NCI-H1694 (cell line): ENCODE data around the gene MBP.
"Not testable (repeated sequence)": the region's sequence is repeated elsewhere in the genome, so short reads cannot be mapped to it uniquely, and the experiment has no call there.

Experiments used
- DNase-seq: peaks from one replicate; lab custom pipeline; 2025; lab: John Stamatoyannopoulos, UW

Gene MBP

DNA sequence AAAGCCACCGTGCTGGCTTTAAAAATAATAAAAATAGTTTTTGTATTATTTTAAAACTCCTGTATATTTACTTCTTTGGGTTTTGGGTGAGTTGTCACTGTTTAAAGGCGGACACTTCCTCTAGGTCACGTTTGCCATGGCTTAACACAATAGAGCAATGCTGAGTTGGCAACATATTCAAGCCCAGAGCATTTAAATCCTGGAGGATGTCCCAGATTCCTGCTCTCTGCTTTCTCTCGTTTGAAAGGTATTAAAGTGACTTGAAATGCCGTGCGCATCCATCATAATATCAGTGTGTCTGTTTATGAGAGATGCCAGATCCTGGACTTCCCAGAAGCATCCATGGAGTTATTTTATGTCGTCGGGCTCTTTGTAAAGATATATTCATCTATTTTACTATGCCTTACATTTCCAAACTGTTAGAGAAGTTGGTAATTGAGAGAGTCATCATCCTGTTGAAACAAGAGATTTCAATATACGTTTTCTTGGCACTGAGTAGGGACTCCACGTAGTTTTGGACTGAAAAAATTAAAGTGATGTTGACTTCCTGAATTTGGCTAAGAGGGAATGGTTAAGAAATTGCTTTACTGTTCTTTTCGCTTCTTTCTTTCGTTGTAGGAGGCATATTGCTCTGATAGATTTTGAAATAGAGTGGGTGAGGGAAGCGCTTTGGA lies 159.6 kb downstream of the MBP start:
- DNase-seq, result no peak

DNA sequence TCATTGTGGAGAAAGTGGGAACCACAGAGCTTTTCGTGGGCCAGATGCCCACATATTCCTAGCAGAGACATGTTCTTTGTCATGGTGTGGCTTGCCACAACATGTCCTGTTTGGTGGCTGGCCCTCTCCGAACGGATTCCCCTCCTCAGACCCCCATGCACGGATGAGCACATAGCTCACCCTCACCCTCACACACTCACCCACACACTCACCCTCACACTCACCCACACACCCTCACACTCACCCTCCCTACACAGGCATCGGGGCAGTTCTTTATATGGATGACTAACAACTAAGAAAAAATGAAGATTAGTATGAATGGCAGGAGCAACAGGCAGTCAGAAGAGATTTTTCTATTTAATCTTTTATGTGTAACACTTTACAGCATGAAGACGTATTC lies 160.3 kb downstream of the MBP start:
- no peak for DNase-seq

DNA sequence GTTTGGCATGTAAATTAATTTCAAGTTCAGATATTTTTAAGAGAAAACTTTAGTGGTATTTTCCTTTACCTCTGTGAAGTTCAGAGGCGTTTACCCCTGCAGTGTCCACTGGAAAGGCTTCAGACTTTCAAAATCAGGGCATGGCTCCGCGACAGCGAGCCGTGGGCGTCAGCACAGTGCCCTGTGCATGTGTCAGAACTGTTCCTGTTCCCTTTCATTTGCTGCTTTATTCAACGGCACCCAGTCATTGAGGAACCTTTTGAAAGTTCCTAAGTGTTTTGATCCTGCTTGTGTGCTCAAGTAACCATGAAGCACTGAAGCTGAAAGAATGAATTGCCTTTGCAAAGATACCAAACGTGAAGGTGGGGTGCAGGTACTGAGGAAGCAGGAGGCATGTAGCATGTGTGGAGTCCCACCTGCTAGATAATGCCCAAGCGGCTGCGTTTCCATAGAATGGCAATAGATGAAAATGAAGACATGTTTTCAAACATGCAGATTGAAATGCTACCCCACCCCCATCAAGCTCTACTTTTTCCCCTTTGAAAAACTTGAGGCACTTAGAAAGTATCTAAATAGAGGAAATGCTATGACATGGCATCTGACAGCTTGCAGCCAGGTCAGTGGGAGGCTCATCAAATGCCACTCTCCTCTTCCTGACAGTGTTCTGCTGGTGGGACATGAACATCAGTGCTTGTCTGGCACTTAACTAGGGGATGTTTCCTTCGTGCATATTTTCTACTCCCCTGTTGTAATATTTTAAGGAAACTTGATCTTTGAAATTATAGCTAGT lies 161.6 kb downstream of the MBP start:
- no peak for DNase-seq

DNA sequence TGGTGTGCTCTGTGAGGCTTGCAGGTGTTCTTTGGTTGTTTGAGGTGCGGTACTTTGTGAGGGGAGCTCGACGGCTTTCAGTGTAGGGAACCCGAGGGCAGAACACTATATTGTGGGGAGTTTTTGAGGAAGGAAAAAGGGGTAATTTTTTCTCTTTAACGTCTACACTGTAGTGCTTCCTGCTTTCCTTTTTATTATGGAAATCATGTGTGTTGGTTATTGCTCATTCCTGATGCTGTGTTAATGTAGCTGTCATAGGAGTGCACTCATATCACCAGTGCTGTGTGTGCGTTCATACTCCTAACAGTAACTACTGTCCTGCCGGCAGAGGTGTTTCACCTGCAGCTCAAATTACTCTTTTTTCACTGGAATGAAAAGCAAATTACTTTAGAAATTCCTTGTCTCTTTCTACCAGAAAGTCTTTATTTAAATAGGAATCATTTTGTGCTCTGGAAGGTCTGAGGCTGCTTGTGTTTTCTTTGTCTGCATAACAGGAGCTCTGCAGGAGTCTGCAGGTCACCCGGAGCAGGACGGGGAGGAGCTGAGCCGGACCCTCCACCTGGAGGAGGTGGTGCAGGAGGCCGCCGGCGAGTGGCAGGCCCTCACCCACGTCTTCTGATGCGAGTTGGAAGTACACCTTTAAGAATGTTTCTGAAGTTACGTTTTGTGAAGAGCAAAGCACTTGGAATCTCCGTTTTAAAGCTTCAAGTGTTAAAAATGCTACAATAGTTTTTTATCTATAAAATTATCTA lies 164.7 kb downstream of the MBP start:
- DNase-seq, result no peak

DNA sequence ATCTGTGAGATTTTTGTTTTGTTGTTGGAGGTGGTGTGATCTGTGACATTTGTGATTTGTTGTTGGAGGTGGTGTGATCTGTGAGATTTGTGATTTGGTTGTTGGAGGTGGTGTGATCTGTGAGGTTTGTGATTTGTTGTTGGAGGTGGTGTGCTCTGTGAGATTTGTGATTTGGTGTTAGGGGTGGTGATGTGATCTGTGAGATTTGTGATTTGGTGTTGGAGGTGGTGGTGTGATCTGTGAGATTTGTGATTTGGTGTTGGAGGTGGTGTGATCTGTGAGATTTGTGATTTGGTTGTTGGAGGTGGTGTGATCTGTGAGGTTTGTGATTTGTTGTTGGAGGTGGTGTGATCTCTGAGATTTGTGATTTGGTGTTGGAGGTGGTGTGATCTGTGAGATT lies 165.3 kb downstream of the MBP start:
- not testable (repeated sequence) for DNase-seq

DNA sequence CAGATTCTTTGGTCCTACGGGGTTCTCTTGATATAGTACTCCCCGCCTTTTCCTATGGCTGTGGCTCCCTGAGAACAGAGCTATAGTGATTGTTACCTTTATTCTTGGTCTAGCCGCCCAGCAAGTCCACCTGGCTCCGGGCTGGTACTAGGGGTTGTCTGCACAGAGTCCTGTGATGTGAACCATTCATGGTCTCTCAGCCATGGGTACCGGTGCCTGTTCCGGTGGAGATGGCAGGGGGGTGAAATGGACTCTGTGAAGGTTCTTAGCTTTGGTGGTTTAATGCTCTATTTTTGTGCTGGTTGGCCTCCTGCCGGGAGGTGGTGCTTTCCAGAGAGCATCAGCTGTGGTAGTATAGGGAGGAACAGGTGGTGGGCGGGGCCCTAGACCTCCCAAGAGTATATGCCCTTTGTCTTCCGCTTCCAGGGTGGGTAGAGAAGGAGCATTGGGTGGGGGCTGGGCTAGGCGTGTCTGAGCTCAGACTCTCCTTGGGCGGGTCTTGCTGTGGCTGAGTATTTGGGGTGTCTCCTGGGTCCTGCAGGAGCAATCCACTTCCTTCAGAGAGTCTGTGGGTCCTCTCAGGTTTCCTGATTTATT lies 166.9 kb downstream of the MBP start:
- not testable (repeated sequence) for DNase-seq

DNA sequence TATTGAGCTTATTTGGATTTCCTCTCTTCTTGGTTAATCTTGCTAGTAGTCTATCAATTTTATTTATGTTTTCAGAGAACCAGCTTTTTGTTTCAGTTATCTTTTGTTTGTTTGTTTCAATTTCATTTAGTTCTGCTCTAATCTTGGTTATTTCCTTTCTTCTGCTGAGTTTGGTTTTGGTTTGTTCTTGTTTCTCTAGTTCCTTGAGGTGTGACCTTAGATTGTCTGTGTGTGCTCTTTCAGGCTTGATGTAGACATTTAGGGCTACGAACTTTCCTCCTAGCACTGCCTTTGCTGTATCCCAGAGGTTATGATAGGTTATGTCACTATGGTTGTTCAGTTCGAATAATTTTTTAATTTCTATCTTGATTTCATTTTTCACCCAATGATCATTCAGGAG lies 168.6 kb downstream of the MBP start:
- no peak for DNase-seq

DNA sequence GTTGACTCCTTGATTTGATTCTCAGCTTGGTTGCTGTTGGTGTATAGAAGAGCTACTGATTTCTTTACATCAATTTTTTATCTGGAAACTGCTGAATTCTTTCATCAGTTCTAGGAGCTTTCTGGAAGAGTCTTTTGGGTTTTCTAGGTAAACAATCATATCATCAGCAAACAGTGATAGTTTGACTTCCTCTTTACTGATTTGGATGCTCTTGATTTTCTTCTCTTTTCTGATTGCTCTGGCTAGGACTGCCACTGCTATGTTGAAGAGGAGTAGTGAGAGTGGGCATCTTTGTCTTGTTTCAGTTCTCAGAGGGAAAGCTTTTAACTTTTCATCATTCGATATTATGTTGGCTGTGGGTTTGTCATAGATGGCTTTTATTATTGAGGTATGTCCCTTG lies 169.7 kb downstream of the MBP start:
- DNase-seq, result no peak

DNA sequence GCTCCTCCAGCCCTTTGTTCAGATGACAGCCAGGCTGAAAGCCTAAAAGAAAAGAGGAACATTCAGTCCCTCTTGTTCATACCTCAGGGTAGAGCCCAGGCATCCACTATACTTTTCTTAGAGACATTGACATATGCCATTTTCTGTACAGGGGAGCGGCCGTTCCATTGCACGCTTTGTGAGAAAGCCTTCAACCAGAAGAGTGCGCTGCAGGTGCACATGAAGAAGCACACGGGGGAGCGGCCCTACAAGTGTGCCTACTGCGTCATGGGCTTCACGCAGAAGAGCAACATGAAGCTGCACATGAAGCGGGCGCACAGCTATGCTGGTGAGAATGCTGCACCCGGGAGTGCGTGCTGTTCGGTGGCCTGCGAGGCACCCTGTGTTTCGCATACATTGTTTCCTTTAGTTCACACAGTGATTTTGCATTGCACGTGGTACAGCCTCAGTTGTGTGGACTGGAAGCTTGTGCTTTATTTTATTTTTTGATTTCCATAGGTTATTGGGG lies 172.0 kb downstream of the MBP start:
- DNase-seq, result no peak

DNA sequence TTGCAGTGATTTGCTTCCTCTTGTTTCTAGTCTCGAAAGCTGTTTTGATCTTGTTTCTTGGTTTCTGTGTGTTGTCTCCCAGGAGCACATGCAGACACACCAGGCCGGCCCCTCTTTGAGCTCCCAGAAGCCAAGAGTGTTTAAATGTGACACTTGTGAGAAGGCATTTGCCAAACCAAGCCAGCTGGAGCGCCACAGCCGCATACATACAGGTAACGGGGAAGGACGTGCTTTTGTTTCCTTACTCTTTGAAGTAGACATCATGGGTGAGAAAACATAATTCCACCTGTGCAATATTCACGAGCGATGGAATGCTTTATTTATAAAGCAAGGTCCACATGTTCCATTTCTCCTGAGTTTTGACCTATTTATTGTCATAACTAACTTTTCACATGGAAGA lies 173.0 kb downstream of the MBP start:
- DNase-seq, result no peak

DNA sequence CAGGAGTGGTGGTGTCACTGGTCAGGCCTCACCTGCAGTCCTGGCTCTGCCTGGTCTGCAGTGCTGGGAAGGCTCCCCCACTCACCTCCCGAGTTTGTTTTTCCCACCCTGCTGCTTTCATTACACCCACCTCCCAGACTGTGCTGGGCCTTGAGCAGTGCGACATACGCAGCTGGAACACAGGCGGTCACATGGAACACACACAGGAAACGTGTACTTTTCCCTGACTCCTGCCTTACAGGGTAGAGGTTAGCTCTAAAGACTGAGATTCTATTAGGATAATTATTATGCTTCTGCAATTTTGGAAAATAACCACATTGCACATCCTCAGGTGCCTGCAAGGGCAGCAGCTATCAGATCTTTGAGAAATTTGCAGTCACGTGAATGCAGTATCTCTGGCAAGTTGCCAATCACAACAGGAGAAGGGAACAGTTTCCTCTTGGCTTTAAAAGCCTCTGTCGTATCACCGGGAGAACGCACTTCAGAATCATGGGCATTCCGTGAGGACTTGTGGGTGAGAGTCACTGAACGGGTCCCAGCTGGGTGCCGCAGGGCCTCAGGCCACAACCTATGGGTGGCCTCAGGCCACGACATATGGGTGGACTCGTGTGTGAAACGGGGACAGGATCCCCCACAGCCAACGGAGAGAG lies 173.8 kb downstream of the MBP start:
- DNase-seq, result no peak

DNA sequence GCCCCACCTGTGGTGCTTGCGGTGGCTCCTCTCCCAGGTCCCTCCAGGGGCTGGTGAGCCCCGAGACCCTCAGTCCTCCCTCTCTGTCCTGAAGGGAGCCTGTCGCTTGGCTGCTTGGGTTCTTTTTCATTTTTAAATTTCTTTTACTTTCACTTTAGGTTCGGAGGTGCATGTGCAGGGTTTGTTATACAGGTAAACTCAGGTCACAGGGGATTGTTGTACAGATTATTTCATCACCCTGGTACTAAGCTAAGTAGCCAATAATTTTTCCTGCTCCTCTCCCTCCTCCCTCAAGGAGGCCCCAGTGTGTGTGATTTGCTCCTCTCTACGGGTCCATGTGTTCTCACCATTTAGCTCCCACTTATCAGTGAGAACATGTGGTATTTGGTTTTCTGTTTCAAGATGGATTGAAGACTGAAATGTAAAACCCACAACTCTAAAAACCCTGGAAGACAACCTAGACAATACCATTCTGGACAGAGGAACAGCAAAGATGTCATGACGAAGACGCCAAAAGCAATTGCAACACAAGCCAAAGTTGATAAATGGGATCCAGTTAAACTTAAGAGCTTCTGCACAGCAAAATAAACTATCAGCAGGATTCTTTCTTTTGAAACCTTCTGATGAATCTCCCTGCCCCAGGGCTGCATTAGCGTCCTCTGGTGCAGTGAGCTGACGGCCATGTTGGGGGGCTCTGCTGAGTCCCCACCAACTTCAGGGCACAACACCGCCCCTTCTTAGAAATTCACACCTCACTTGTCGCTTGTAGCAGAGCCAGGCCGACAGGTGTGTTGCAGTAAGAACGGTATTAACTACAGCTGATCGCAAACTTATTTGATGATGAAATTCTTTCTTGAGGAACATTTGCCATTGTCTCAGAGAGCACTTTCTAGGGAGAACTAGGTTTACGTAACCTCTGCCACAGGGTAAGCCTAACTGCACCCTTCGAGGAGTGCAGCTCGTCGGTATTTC lies 174.9 kb downstream of the MBP start:
- DNase-seq, result no peak

DNA sequence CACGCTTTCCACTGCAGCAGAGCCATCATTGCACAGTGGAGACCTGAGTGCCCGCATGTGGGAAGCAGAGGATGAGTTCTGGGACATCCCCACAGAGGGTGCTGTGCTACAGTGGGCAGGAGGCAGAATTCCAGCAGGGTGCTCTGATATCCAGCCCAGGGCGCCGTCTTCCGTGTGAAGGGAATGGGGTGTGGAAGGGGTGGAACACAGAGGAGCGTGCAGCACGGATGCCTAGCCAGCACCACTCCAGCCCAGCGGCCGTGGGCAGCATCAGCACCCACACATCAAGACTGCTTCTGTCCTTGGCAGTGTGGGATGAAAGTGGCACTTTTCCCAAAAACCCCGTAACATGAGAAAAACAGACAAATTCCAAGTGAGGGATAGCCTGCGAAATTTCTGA lies 175.9 kb downstream of the MBP start:
- DNase-seq, result no peak

DNA sequence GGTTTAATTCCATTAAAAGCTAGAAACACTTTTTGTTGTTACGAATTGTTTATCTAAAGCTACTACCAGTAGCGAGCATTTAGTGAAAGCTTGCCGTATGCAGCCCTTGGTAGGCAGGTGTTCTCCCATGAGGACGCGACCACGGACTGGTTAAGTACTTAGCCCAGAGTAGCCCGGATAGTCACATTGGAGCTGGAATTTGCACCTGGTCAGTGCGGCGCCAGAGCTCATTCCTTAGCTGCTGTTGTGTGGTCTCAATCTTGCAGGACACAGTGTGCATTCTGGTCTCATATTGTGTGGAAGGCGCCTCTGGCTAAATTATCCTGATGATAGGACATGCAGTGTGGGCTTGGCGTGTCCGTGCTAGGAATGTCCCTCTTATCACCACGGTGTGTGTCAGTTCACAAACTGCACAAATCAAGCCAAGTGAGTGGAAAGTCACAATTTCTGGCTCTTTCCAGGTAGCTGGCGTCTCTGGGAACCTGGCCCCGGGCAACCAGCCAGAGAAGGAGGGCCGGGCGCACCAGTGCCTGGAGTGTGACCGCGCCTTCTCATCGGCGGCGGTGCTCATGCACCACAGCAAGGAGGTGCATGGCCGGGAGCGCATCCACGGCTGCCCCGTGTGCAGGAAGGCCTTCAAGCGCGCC lies 176.9 kb downstream of the MBP start:
- no peak for DNase-seq

DNA sequence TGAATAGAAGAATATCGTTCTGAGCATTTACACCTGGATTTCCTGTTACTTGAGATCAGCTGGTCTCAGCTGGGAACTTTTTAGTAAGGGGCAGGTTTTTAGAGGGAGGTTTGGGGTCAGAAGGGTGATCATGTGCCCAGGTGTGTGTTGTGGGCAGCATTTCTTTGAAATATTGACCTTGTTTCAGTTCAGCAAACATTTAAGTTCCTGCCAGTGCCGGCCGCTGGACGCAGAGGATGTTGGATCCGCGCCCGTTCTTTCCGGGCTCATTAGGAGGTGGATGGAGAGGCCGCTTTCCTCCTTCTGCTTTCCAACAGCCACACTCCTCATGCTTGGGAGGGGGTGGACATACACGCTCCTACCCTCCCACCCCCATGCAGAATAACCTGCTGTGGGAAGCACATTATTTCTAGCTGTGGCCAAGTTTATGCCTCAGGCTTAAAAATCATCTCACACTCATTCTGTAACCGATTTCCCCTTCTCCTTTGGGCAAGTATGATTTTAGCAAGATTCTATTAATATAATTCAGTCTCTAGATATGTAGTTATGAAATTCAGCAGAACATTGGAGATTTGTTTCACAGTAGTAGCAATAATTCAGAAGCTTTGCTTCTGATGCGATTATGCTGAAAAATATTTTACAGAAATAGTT lies 178.9 kb downstream of the MBP start:
- DNase-seq, result no peak

DNA sequence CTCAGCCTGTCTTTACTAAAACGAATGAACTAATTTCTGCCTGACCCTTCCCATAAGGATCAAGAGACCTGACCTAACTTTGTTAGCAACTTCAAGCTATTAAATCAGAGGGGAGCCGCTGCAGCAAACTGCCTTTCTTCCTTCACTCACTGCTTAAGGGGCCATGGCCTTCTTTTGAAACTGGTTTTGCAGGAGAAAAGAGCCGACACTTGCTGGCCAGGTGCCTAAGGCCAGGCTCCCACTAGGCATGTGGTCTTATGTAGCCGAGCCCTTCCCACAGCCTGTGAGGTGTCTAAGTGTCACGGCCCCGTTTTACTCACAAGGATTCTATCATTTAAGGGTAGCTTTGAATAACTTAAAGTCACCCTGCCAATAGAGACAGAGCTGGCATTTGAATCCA lies 179.4 kb downstream of the MBP start:
- no peak for DNase-seq

DNA sequence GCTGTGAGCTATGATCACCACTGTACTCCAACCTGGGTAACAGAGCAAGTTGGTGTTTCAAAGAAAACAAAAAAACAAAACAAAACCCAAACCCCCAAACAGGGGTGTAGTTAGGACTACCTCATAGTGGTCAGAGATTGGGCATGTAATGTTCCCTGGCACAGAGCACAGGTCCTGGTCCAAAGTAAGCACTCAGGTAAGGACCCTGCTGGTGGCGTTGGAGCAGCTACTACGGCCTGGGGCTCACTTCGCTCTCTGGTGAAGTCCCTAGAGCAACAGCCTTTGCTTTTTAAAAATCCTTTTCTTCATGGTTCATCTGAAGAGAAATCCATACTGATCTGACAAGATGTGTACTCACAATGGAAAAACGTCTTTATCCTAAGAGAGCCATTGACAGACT lies 179.8 kb downstream of the MBP start:
- DNase-seq, result no peak

DNA sequence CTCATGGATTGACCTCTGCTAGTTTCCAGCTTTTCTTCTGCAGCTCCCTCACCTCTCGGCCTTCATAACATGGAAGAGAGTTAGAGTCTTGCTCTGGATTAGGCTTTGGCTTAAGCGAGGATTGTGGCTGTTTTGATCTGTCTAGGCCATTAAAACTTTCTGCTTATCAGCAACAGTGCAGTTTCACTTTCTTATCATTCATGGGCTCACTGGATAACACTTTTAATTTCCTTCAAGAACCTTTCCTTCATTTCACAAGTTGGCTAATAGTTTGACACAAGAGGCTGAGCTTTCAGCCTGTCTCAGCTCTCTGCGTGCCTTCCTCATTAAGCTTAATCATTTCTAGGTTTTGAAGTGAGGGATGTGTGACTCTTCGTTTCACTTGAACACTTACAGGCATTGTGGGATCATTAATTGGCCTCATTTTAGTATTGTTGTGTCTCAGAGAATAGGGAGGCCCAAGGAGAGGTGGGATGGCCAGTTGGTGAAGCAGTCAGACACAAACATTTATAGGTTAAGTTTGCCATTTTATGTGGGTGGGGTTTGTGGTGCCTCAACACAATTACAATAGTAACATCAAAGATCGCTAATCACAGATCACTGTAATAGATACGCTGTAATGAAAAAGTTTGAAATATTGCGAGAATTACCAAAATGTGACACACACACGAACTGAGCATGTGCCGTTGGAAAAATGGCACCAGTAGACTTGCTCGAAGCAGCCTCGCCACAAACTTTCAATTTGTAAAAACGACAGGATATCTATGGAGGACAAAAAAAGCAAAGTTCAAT lies 180.9 kb downstream of the MBP start:
- no peak for DNase-seq

DNA sequence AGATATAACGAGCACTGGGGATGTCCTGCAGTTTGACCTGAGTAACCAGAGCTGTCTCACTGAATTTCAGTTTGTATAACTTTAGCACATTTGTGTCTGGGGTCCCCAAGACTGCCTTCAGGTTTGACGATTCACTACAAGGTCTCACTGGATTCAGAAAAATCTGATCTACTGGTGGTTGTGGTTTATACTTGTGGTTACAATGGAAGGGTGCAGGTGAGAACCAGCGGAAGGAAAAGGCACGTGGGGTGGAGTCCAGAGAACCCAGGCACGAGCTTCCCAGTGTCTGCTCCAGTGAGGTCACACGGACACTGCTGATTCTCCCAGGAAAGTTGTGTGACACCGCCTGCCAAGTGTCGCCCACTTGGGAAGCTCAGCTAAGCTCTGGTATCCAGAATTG lies 184.2 kb downstream of the MBP start:
- DNase-seq, result no peak
